Adipose tissue (tissue), 3 donors: ENCODE data around the gene RRAGC. TPM values are rescaled to one million over a fixed set of nuclear protein-coding genes. Genes with fewer than 3 reads are reported as not detected.
A peak's percentile ranks its signal among the peaks of the same experiment; 100 is the strongest.
"Not testable (repeated sequence)": the region's sequence is repeated elsewhere in the genome, so short reads cannot be mapped to it uniquely, and the experiment has no call there.

Source experiments
- H3K27ac ChIP-seq: one replicate; pipeline ENCODE4 v1.5.1; 2013; ENCODE audit warnings: low read depth, low read length
- WGBS, 3 donors: extraction: QIAGEN DNeasy Blood & Tissue Kit; methylation state at CpG; one replicate each; pipeline ENCODE4 v1.1.7; 2013; 5-methylcytosine and 5-hydroxymethylcytosine counted together
- polyA plus RNA-seq, 3 donors: library from polyadenylated mRNA; stranded (reverse); fragments of 200-250 nt; gene quantifications; one replicate each; pipeline ENCODE4 v1.2.3, GENCODE V29; 2013
- donor health status: healthy with polysubstance abuse.
- donor health status: Bipolar disorder and iron deficiency.
- donor health status: healthy.

Gene RRAGC
- polyA plus RNA-seq, 3 donors = 9.0 to 49.6 (median 27.0) TPM

- 85 to 93% (median 91%) methylated on average over 8 of the region's 8 CpGs for WGBS, 3 donors
- H3K27ac ChIP-seq = no peak overlapping the region
Measured at GRCh38 chr1:38867208-38867607, 7.6 kb upstream of the RRAGC start.

DNA sequence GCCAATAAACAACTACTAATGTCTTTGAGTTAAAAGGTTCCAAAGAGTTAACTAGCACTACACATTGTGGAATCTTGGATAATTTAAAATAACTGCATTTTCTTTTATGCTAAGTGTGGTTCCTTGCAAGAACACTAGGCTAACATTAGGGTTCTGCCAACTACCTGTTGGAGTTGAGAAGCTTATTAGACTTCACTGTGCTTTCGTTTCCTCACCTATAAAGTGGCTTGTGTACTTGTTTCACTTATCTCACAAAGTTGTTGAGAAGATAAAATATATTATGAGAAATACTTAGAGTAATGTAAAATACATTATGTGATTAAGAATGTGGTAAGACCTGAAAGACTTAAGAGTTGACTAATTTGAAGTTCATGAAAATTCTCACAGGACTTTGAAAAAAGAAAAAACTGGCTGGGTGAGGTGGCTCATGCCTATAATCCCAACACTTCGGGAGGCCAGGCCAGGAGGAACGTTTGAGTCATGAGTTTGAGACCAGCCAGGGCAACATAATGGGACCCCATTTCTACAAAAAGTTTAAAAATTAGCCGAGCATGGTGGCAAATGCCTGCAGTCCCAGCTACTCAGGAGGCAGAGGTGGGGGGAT lies 5.6 kb upstream of the RRAGC start:
- 69 to 87% (median 72%) methylated on average over 4 of the region's 4 CpGs for WGBS, 3 donors
- no peak overlapping the region for H3K27ac ChIP-seq

GRCh38 chr1:38860454-38860795 lies 853 bp upstream of the RRAGC start:
- no peak overlapping the region for H3K27ac ChIP-seq
- WGBS, 3 donors = 4 to 12% (median 5%) methylated on average over 6 of the region's 6 CpGs

- 0 to 1% (median 1%) methylated on average over 41 to 51 of the region's 51 CpGs for WGBS, 3 donors
Measured at GRCh38 chr1:38858833-38859560, 575 bp downstream of the RRAGC start.

DNA sequence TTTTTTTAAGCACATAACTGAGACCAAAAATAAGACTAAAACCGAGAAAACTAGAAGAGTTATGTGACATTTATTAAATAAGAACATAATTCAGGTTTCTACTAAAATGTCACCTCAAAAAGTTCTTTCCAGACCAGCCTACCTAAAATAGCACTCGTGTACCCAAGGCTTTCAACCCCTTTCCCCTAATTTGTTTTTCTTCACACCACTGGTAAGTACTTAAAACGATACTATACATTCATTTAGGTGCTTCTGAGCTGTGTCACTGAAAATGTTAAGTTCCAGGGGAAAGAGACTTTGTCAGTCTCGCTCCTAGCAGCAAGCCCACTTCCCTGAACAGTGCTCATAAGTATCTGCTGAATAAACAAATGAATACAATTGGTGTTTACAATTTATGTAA lies 6.8 kb downstream of the RRAGC start:
- H3K27ac ChIP-seq = no peak overlapping the region
- WGBS, 3 donors = 83 to 87% (median 87%) methylated on average over 4 of the region's 4 CpGs

More at GRCh38 chr1:38858833-38859560, 575 bp downstream of the RRAGC start:
- peak overlapping the region; percentile 61 for H3K27ac ChIP-seq

DNA sequence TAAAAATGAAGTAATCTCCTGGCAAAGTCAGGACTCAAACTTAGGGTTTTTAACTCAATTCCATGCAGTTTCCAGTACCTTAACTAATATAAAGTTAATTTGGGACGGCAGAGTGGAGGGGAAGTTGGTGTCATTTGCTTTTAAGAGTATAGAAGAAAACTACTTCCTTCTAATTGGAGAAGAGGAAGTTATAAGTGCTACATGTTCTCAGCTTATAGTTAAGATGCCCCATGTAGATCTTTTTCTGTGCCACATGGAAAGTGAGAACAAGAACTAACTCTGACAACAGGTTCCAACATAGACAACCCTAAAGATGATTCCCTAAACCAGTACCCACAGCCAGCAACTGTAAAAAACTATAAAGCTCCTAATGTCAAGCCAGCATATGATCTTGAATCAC lies 11.5 kb downstream of the RRAGC start:
- H3K27ac ChIP-seq = no peak overlapping the region
- 52 to 89% (median 70%) methylated on average over 1 of the region's 1 CpG for WGBS, 3 donors

DNA sequence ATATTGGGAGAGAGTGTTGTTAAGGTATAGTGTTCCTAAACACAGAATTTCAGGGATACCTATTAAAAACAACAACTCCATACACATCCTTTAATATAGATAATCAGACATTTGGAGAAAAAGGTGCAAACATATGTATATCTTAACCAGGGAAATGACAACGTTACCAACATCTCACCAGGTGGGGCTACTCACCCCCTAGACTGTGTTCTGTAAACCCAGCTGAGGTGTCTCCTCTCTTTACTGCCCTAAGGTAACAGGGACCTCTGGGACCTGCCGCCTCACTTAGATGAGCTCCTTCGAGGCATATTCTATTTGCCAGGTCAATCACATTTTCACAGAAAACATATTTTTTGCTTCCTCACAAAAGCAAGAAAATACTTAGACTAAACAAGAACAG lies 13.4 kb downstream of the RRAGC start:
- 76 to 90% (median 90%) methylated on average over 3 of the region's 3 CpGs for WGBS, 3 donors
- no peak overlapping the region for H3K27ac ChIP-seq

- H3K27ac ChIP-seq = not testable (repeated sequence)
- 95 to 100% (median 96%) methylated on average over 3 of the region's 3 CpGs for WGBS, 3 donors
Measured at GRCh38 chr1:38845088-38845487, 14.5 kb downstream of the RRAGC start.

DNA sequence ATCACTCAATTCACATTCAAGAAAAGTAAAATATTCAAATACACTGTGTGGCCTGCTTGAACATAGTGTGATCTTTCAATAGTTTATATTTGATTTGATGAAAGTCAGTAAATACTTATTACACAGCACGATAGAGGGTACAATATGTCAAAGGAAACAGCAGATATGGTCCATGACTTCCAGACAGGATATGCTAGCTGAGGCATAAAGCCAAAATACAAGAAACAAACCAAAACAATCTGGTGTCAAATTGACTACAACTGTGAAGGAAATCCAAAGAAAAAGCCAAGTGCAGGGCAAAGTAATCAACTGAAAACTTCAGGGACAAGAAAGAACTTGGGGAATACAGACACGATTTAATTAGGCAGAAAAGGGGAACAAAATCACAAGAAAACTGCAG lies 19.3 kb downstream of the RRAGC start:
- no peak overlapping the region for H3K27ac ChIP-seq
- 42 to 80% (median 47%) methylated on average over 2 of the region's 2 CpGs for WGBS, 3 donors

- no peak overlapping the region for H3K27ac ChIP-seq
- 66 to 85% (median 68%) methylated on average over 9 of the region's 9 CpGs for WGBS, 3 donors
Measured at GRCh38 chr1:38839363-38839762, 20.2 kb downstream of the RRAGC start.

- not testable (repeated sequence) for H3K27ac ChIP-seq
- WGBS, 3 donors = 57 to 92% (median 57%) methylated on average over 10 of the region's 10 CpGs
Measured at GRCh38 chr1:38836316-38836715, 23.3 kb downstream of the RRAGC start.

- H3K27ac ChIP-seq = no peak overlapping the region
- WGBS, 3 donors = 17 to 30% (median 19%) methylated on average over 3 of the region's 3 CpGs
Measured at GRCh38 chr1:38834937-38835827, 24.4 kb downstream of the RRAGC start.

DNA sequence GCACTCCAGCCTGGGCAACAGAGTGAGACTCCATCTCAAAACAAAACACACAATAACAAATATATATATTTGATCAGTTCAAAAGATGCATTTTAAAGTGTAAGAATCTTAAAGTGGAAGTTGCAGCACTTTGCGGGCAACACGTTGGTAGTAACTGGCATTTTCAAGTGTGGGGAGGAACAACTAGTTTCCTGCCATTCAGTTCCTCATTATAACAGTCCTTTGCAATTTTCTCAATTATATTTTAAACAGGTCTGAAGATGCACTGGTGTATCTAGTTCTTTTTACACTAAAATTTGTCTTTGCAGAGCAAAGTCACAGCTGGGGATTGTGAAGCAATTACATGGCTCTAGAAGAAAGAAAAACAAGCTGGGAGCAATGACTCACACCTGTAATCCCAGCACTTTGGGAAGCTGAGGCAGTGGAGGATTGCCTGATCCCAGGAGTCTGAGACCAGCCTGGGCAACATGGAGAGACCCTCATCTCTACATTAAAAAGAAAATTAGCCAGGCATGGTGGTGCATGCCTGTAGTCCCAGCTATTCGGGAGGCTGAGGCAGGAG lies 25.3 kb downstream of the RRAGC start:
- H3K27ac ChIP-seq = no peak overlapping the region
- WGBS, 3 donors = 66 to 82% (median 74%) methylated on average over 3 of the region's 3 CpGs

- WGBS, 3 donors = 28 to 57% (median 37%) methylated on average over 3 of the region's 3 CpGs
- no peak overlapping the region for H3K27ac ChIP-seq
Measured at GRCh38 chr1:38833146-38833545, 26.4 kb downstream of the RRAGC start.

DNA sequence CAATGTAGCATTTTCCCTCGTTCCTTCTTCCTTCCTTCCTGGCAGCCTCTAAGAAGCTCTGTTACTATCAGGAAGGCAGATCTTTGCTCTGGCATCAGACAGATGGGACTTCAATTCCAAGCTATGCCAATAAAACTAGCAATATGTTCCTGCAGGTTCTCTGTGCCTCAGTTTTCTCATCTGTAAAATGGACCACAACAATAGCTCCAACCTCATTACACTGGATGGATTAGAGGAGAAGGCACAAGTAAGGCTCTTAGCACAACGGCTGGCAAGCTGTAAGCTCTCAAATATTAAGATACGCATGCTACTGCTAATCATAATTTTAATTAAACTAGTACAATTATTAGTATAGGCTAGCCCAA lies 27.2 kb downstream of the RRAGC start:
- H3K27ac ChIP-seq = no peak overlapping the region
- WGBS, 3 donors = 80 to 94% (median 83%) methylated on average over 3 of the region's 3 CpGs

- H3K27ac ChIP-seq = no peak overlapping the region
- 71 to 85% (median 80%) methylated on average over 6 of the region's 6 CpGs for WGBS, 3 donors
Measured at GRCh38 chr1:38831731-38832369, 27.7 kb downstream of the RRAGC start.

GRCh38 chr1:38829368-38829767 lies 30.2 kb downstream of the RRAGC start:
- 35 to 48% (median 47%) methylated on average over 1 of the region's 1 CpG for WGBS, 3 donors
- H3K27ac ChIP-seq = no peak overlapping the region

GRCh38 chr1:38827318-38827717 lies 32.3 kb downstream of the RRAGC start:
- WGBS, 3 donors = 58 to 61% (median 60%) methylated on average over 2 of the region's 2 CpGs
- H3K27ac ChIP-seq = no peak overlapping the region

DNA sequence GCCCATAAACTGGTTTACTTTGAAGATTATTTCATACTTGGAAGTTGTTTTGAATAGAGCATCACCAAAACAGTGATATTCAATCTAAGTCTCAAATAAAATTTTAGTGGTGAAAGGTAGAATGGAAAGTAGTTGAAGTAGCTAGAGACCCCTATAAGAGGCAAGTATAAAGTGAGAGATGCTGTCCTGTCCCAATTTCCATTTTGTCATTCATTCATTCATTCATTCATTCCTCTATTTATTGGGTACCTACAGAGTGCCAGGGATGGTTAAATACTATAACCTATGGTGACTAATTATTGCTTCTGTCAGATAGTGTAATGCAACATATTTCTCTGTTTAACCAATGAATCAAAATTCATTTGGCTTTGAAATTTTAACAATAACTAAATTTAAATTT lies 32.7 kb downstream of the RRAGC start:
- no peak overlapping the region for H3K27ac ChIP-seq
